Memory B cell (primary cell): Measurements from ENCODE around the gene INAFM2.
A peak's percentile ranks its signal among the peaks of the same experiment; 100 is the strongest.

Source experiments
- ATAC-seq: fragments of 150-1000 bp; cut with Tn5 transposase; 2 replicates; pipeline ENCODE4 v1.10.0; 2021; ENCODE audit warnings: low read depth, mild to moderate bottlenecking, moderate library complexity
- DNase-seq, 2 donors: peaks; one replicate each; pipeline ENCODE4 v3.0.0; 2022; ENCODE audit warnings: low spot score in 2 of 2
- H3K27ac Mint-ChIP-seq: one replicate; pipeline ENCODE4 v1.8.0; 2022; ENCODE audit warnings: mild to moderate bottlenecking, moderate library complexity, mixed read lengths
- H3K27me3 Mint-ChIP-seq: one replicate; pipeline ENCODE4 v1.8.0; 2022; ENCODE audit warnings: mixed read lengths
- H3K36me3 Mint-ChIP-seq: one replicate; pipeline ENCODE4 v1.8.0; 2022; ENCODE audit warnings: mild to moderate bottlenecking, mixed read lengths
- H3K4me1 Mint-ChIP-seq: one replicate; pipeline ENCODE4 v1.8.0; 2022; ENCODE audit warnings: mixed read lengths
- H3K4me3 Mint-ChIP-seq: one replicate; pipeline ENCODE4 v1.8.0; 2022; ENCODE audit warnings: mild to moderate bottlenecking, moderate library complexity, mixed read lengths
- H3K9me3 Mint-ChIP-seq: one replicate; pipeline ENCODE4 v1.8.0; 2022; ENCODE audit warnings: mixed read lengths

Gene INAFM2

DNA sequence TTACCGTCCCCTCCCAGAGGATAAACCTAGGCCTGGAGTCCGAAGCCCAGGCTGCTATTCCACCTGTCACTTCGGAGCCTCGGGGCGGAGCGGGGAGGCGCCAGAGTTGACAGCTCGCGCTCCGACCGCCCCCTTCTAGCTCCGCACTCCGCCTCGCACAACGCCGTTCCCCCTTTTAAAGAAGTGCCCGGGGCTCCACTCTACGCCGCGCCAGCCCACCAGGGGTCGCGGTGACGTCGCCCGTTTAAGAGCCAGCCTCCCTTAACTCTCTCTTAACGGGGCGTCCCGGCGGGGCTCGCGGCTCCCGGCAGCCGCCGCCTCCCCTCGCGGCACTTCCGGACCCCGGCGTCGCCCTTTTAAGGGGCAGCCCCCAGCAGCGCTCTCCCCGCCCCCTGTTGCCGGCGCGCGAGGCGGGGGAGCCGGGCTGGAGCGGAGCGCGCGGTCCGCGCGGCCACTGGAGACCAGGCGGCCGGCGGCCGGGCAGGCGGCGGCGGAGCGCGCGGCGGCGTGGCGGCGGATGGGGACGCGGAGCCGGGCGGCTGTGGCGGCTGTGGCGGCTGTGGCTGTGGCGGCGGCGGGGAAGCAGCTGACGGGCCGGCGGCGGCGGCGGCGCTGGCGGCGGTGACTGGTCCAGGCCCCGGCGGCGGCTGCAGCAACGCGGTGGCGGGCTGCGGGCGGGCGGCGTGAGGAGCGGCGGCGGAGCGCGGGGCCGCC lies at the start of gene INAFM2:
INAFM2 (plus strand) TSS at position 454 of the 714 bp plus-strand sequence. CDS start 364 bp downstream, outside the sequence.
- Mint-ChIP-seq H3K9me3 (no peaks in the 10 kb centered on the region), H3K27me3 (peaks cover 3% of the 10 kb centered on the region), H3K27ac (peak within 1 kb of the TSS; percentile 3), H3K4me1 (peaks cover 24% of the 10 kb centered on the region), H3K36me3 (no peaks in the 10 kb centered on the region), H3K4me3 (peak within 1 kb of the TSS; percentile 67)
- peak; percentile 88 for ATAC-seq
- peak; percentile 82 for DNase-seq

DNA sequence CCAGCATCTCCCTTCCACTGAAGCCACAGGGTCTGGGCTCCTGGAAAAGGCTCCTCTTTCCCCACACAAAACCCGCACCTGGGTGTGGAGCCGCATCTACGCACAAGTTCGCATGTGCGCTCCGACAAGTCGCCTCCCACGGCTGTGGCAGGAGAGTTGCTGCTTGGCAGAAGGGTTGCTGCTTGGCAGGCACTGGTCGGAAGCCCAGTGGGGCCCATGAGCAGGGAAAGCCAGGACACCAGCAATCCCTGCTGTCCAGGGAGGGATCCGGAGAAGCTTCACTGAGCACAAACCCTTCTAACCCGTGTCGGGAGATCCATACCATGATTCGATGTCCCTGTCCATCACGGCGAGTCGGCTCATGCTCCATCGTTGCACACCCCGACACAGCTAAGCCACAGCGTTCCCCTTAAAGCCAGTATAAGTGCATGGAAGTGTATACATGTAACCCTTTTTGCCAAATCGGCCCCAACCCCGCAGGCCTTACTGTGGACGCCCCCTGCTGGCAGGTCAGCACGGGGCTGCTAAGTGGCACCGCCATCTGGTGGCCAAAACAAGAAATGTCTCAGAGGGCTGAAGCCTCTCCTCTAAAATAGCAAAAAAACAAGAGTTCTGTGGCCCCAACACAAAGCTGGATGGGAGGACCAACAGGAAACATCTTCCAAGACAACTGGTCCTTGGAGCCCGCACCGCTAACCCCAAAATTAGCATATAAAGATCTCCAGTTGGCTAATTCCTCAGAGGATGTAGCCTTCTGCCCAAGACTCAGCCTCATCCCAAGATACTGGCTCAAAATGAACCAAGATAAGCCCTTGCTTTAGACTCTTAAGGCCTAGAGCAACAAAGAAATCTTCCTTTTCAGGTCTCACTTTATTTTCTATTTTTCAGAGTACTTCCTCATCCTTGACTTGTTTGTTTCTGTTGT lies 48.9 kb upstream of the INAFM2 start:
- Mint-ChIP-seq H3K4me3 (peak overlapping the region; percentile 28), H3K9me3 (no peaks in the 10 kb centered on the region), H3K4me1 (peaks cover 17% of the 10 kb centered on the region), H3K27ac (no peak overlapping the region), H3K27me3 (peaks cover 8% of the 10 kb centered on the region), H3K36me3 (no peaks in the 10 kb centered on the region)
- DNase-seq (peak; percentile 92 to 97), ATAC-seq (peak; percentile 80)

- ATAC-seq (no peak), DNase-seq (no peak)
- no peak overlapping the region for H3K27ac Mint-ChIP-seq
- H3K36me3 Mint-ChIP-seq = no peaks in the 10 kb centered on the region
- no peaks in the 10 kb centered on the region for H3K9me3 Mint-ChIP-seq
- H3K27me3 Mint-ChIP-seq = peaks cover 10% of the 10 kb centered on the region
- H3K4me3 Mint-ChIP-seq = no peak overlapping the region
- peaks cover 17% of the 10 kb centered on the region for H3K4me1 Mint-ChIP-seq
These were observed 48.0 kb upstream of the INAFM2 start for GRCh38 chr15:40275523-40275922.

- Mint-ChIP-seq H3K27ac (no peak overlapping the region), H3K4me1 (peaks cover 17% of the 10 kb centered on the region), H3K4me3 (no peak overlapping the region), H3K9me3 (no peaks in the 10 kb centered on the region), H3K27me3 (peaks cover 11% of the 10 kb centered on the region), H3K36me3 (no peaks in the 10 kb centered on the region)
- DNase-seq (no peak), ATAC-seq (no peak)
These were observed 47.5 kb upstream of the INAFM2 start for GRCh38 chr15:40275954-40276353.

DNA sequence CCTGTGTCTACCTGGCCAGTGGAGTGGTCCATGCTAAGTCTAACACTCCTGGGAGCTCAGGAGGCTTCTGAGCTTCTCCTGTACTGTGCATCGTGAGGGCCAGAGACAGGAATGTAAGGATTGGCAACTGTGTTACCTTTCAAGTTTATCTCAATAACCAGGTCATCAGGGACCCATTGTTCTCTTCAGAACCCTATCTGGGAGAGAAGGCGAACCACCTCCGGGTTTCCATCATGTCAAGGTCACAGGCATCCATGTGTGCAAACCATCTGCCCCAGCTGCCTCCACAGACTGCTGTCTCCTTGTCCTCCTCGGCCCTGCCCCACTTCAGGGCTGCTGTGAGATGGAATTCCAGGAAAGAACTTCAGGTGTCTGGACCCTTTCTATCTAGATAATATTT lies 46.6 kb upstream of the INAFM2 start:
- Mint-ChIP-seq H3K27ac (no peak overlapping the region), H3K27me3 (peaks cover 14% of the 10 kb centered on the region), H3K36me3 (no peaks in the 10 kb centered on the region), H3K9me3 (no peaks in the 10 kb centered on the region), H3K4me3 (no peak overlapping the region), H3K4me1 (peaks cover 17% of the 10 kb centered on the region)
- no peak for ATAC-seq
- no peak for DNase-seq

- ATAC-seq = no peak
- Mint-ChIP-seq H3K36me3 (no peaks in the 10 kb centered on the region), H3K4me1 (peaks cover 17% of the 10 kb centered on the region), H3K27me3 (peaks cover 14% of the 10 kb centered on the region), H3K27ac (no peak overlapping the region), H3K9me3 (no peaks in the 10 kb centered on the region), H3K4me3 (peak overlapping the region; percentile 5)
- no peak for DNase-seq
These were observed 46.0 kb upstream of the INAFM2 start for GRCh38 chr15:40277471-40277870.

GRCh38 chr15:40278026-40278425 lies 45.5 kb upstream of the INAFM2 start:
- Mint-ChIP-seq H3K4me3 (no peak overlapping the region), H3K27ac (no peak overlapping the region)

GRCh38 chr15:40279437-40280141 lies 43.9 kb upstream of the INAFM2 start:
- no peak overlapping the region for H3K4me3 Mint-ChIP-seq

More at GRCh38 chr15:40278026-40278425, 45.5 kb upstream of the INAFM2 start:
- no peaks in the 10 kb centered on the region for H3K36me3 Mint-ChIP-seq
- peaks cover 17% of the 10 kb centered on the region for H3K4me1 Mint-ChIP-seq
- DNase-seq = no peak
- no peak for ATAC-seq
- peaks cover 14% of the 10 kb centered on the region for H3K27me3 Mint-ChIP-seq
- H3K9me3 Mint-ChIP-seq = no peaks in the 10 kb centered on the region

GRCh38 chr15:40280260-40281056 lies 43.0 kb upstream of the INAFM2 start:
- ATAC-seq (no peak), DNase-seq (no peak)
- Mint-ChIP-seq H3K36me3 (no peaks in the 10 kb centered on the region), H3K9me3 (no peaks in the 10 kb centered on the region), H3K4me3 (peak overlapping the region; percentile 75), H3K27me3 (peaks cover 14% of the 10 kb centered on the region), H3K4me1 (peaks cover 13% of the 10 kb centered on the region), H3K27ac (no peak overlapping the region)

More at GRCh38 chr15:40279437-40280141, 43.9 kb upstream of the INAFM2 start:
- peak; percentile 67 to 80 for DNase-seq
- ATAC-seq = no peak
- Mint-ChIP-seq H3K27ac (no peak overlapping the region), H3K36me3 (no peaks in the 10 kb centered on the region), H3K27me3 (peaks cover 14% of the 10 kb centered on the region), H3K9me3 (no peaks in the 10 kb centered on the region), H3K4me1 (peaks cover 16% of the 10 kb centered on the region)

GRCh38 chr15:40281057-40281800 lies 42.3 kb upstream of the INAFM2 start:
- peaks cover 14% of the 10 kb centered on the region for H3K27me3 Mint-ChIP-seq
- H3K4me3 Mint-ChIP-seq = peak overlapping the region; percentile 75
- peaks cover 13% of the 10 kb centered on the region for H3K4me1 Mint-ChIP-seq
- DNase-seq (no peak), ATAC-seq (no peak)
- no peaks in the 10 kb centered on the region for H3K36me3 Mint-ChIP-seq
- no peak overlapping the region for H3K27ac Mint-ChIP-seq
- no peaks in the 10 kb centered on the region for H3K9me3 Mint-ChIP-seq

GRCh38 chr15:40281801-40282146 lies 41.7 kb upstream of the INAFM2 start:
- Mint-ChIP-seq H3K9me3 (no peaks in the 10 kb centered on the region), H3K4me1 (peaks cover 11% of the 10 kb centered on the region), H3K4me3 (no peak overlapping the region), H3K27ac (no peak overlapping the region), H3K36me3 (no peaks in the 10 kb centered on the region), H3K27me3 (peaks cover 12% of the 10 kb centered on the region)
- no peak for ATAC-seq
- no peak for DNase-seq

DNA sequence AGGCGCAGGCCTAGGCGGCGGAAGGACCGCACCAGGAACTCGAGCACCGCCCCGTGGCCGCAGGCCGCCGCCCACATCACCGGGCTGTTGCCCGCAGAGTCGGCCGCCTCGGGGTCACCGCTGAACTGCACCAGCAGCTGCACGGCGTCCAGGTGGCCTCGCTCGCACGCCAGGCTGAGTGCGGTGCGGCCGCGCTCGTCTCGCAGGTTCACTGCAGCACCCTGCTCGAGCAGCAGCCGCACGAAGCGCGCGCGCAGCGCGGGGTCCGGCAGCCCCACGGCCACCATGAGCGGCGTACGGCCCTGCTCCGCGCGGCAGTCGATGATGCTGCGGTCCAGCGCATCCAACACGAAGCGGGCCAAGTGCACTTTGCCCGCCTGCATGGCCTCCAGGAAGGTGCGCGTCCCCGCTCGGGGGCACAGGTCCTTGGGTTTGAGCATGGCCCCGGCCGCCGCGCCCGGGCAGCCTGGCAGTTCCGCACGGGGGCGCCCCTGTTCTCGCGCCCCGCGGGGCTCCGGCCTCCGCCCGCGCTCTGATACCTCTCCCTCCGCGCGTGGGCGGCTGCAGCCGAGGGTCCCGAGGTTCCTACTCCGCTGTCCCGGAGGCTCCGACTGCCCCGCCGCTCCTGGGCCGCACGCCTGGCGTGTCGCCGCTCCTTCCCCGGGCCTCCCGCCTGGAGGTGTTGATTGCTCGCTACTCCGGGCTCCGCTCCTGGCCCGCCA lies 41.2 kb upstream of the INAFM2 start:
- peaks cover 12% of the 10 kb centered on the region for H3K27me3 Mint-ChIP-seq
- H3K4me1 Mint-ChIP-seq = peaks cover 10% of the 10 kb centered on the region
- H3K27ac Mint-ChIP-seq = no peak overlapping the region
- H3K36me3 Mint-ChIP-seq = no peaks in the 10 kb centered on the region
- H3K4me3 Mint-ChIP-seq = peak overlapping the region; percentile 83
- DNase-seq (peak; percentile 56 to 75), ATAC-seq (peak; percentile 73)
- H3K9me3 Mint-ChIP-seq = no peaks in the 10 kb centered on the region
